Jurkat, Clone E6-1 (cell line): ENCODE measurements around the gene CENPB.

ENCODE experiments used
- DNase-seq: peaks from one replicate; pipeline ENCODE4 v3.0.0-alpha.2; 2011; ENCODE audit warnings: low read depth, low spot score
- H3K4me3 ChIP-seq: 2 replicates; pipeline ENCODE4 v1.5.1; 2011; ENCODE audit warnings: mild to moderate bottlenecking, low read length, control low read depth, moderate library complexity

The CENPB gene

DNA sequence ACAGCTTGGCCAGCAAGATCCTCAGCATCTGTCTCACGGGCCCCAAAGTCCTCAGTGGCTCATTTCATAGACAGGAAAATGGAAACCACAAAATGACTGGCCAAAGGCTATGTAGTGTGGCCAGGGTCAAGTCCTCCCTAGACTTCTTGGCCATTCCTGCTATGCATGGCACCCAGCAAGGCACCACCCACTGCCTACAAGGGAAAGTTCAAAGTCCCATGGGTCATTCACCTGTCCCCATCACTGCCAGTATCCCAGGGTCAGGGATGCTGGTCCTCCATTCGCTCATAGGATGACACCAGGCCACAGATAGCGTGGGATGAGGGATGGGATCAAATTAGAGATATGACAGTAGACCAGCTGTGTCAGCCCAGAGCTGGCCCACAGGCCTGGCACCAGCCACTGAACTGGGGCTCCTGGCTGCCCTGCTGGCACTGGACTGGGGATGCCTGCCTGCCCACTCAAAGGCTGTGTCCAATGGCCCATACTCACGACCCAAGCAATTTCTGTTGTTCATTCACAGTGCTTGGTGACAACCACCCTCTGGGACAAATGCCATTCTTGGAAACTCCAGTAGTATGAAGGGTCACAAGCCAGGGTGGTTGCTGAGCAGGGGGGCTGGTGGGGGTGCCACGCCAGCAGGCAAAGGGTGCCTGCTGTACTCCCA lies 30.6 kb downstream of the CENPB start:
- DNase-seq = no peak

DNA sequence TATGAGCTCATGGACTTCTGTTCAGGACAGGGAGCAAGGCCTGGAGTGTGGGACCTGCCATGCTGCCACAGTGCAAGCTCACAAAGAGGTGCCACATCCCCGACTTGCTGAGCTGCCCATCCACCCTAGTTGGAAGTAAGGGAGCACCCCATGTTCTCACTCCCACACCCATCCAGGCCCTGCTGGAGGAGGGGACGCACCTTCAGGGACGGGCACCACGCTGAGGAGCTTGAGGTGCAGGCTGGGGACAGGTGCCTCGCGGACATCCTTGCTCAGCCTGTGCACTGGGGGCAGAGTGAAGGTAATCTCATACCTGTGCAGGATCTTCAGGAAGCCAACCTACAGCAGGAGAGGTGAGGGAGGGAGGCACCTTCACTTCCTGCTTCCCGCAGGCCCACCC lies 31.3 kb downstream of the CENPB start:
- DNase-seq = no peak
- no peak overlapping the region for H3K4me3 ChIP-seq

More for the DNA sequence above, 30.6 kb downstream of the CENPB start:
- H3K4me3 ChIP-seq = no peak overlapping the region

DNA sequence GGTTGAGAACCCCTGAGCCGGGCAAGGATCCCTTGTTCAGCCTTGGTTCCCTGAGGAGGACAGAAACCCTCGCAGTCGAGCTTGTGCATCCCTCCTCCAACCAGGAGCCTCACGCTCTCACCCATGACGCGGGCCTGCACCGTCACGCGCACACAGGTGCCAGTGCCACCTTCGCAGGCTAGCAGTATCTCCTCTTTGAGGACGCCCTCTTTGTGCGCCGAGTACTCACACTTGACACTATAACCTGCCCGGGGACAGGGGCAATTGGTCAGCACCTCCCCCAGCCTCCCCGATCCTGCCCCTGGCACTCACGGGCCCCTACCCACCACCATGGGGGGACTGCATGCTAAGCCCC lies 32.3 kb downstream of the CENPB start:
- no peak overlapping the region for H3K4me3 ChIP-seq
- no peak for DNase-seq

DNA sequence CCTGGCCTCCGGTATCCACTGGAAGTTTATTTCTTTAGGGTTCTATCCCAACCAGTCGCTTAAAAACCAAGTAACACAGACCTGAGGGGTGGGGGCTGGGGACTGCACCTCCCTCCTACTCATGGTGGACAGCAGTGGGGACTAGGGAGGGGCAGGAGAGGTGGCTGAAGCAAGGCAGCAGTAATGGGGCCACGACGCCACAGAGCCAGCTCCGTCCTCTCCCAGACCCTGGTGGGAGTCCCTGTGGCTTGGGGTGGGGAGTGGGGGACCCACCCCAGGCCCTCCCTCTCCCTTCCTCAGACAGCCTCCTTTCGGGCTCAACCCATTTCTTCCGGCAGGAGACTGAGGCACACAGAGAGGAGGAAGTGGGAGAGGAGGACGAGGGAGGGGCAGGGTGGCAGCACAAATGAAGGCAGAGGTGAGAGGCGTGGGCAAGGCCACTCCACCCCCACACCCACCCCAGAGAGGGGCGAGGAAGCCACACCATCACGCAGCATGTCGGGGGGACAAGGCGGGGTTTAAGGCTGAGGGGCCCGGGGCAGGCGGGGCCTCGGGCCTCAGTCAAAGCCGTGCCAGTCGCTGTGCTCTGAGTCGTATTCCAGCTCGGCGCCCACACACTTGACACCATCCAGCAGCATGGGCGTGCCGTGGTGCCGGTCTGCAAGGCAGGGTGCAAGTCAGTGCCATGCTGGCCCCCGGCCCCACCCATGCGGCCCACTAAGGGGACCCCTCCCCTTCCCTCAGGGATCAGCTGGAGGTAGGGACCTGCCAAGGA lies 32.9 kb downstream of the CENPB start:
- no peak overlapping the region for H3K4me3 ChIP-seq
- no peak for DNase-seq

DNA sequence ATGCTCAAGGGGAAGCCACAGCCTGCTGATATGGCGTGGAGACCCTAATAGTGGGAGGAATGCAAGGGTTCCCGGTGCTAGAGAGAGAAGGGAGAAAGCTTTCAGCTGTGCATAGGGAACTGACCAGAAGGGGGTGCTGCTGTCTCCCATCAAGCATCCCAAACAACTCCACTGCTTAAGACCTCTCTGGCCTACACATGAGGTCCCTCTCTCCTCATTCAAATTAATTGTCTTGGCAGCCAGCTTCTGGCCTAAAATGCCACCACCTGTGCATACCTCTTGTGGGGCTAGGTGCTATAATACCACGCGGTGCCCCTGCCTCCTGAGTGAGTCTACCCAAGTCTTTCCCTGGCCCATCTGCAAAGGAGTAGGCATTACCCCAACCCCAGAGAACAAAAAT lies 33.4 kb downstream of the CENPB start:
- H3K4me3 ChIP-seq = no peak overlapping the region
- peak; percentile 42 for DNase-seq

DNA sequence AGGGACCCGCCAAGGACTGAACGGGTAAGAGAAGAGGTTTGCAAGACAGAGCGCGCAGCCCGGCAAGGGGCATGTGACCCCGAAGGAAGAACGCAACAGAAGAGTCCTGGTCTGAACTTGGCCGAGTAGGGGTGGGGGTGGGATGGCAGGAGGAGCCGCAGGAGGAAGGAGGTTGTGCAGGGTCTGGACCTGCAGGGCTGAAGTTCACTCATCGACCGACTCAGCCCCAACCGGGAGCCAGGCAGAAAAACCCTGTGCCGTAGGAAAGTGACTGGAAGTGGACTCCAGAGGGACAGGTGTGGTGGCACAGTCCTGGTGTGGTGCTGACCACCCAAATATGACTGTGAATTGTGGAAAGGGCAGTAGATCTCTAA lies 34.2 kb downstream of the CENPB start:
- no peak overlapping the region for H3K4me3 ChIP-seq
- no peak for DNase-seq

DNA sequence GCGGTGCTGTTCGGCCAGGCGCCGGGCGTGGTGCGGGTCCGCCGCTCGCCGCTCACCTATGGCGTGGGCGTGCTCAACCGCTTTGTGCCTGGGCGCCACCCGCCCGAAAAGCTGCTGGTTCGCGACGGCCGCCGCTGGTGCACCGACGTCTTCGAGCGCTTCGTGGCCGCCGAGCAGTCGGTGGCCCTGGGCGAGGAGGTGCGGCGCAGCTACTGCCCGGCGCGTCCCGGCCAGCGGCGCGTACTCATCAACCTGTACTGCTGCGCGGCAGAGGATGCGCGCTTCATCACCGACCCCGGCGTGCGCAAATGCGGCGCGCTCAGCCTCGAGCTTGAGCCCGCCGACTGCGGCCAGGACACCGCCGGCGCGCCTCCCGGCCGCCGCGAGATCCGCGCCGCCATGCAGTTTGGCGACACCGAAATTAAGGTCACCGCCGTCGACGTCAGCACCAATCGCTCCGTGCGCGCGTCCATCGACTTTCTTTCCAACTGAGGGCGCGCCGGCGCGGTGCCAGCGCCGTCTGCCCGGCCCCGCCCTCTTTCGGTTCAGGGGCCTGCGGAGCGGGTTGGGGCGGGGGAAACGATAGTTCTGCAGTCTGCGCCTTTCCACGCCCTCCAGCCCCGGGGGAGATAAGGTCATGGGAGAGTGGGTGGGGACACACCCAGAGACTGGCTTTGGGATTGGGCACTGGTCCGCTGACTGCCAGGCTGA lies 34.7 kb downstream of the CENPB start:
- H3K4me3 ChIP-seq = no peak overlapping the region
- DNase-seq = no peak

DNA sequence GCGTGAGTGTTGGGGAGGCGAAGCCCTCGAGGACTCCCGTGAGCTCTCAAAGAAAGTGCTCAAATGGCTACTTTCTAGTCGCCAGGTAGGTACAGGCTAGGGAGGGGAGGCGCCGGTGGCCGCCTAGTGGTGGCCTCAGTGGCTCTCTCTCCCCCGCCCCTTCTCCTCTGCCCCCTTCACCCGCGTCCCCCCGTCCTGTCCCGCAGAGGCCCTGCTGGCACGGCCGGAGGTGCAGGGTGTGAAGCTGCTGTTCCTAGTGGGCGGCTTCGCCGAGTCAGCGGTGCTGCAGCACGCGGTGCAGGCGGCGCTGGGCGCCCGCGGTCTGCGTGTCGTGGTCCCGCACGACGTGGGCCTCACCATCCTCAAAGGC lies 35.2 kb downstream of the CENPB start:
- no peak for DNase-seq
- H3K4me3 ChIP-seq = no peak overlapping the region

DNA sequence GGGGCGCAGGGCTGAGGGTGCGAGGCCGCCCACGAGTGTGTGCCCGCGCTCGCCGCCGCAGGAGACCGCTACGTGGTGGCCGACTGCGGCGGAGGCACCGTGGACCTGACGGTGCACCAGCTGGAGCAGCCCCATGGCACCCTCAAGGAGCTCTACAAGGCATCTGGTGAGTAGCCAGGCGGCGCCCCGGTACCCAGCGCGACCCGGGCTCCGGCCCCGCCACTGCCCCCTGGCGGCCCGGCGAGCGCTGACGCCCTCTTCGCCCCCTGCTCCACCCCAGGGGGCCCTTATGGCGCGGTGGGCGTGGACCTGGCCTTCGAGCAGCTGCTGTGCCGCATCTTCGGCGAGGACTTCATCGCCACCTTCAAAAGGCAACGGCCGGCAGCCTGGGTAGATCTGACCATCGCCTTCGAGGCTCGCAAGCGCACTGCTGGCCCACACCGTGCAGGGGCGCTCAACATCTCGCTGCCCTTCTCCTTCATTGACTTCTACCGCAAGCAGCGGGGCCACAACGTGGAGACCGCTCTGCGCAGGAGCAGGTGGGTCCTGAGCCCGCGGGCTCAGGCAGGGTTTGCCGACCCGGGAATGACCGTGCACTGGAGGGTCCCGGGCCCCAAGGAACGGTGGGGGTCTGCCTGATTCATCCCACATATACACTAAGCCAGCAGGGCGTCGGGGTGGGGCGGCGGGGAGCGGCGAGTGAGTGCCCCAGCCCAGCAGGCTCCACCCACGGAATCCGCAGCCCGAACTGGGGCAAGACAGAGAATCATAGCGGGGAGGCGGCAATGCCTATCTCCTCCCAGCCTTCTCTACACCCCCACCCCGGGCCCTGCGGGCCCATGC lies 36.6 kb downstream of the CENPB start:
- DNase-seq = no peak
- H3K4me3 ChIP-seq = no peak overlapping the region

DNA sequence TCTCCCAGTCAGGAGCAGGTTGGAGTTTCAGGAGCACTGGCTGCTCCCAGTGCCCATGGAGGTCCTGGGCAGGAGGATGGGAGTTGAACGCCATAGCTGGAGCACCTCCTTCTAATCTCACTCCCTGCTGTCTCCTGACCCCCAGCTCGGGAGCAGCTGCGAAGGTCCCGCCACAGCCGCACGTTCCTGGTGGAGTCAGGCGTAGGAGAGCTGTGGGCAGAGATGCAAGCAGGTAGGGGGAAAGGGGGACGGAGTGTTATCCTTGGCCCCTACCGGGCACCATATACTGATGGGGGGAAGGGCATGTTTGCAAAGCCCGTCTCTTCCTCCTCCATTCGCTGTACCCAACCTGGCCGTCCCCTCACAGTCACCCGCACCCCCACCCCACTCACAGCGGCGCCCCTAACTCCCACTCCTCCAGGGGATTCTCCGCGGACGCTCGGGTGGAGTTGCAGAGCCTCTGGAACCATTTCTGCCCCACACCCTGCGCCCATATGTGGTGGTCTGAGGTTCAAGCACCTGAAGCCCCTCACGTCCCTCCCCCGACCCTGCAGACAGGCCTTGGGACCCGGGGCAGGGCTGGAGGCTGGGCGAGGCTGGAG lies 37.4 kb downstream of the CENPB start:
- no peak overlapping the region for H3K4me3 ChIP-seq
- DNase-seq = no peak

DNA sequence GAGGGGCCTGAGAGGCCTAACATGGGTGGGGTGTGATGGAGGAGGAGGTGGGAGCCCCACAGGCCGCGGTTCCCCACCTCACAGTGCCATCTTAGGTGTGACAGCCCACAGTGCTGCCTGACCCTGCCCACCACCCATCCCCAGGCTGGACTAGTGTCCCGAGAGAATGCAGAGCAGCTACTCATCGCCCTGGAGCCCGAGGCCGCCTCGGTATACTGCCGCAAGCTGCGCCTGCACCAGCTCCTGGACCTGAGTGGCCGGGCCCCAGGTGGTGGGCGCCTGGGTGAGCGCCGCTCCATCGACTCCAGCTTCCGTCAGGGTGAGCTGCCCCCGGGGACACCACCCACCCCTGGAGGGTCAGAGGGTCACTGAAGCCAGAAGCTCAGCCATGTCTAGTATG lies 38.5 kb downstream of the CENPB start:
- H3K4me3 ChIP-seq = no peak overlapping the region
- DNase-seq = no peak

DNA sequence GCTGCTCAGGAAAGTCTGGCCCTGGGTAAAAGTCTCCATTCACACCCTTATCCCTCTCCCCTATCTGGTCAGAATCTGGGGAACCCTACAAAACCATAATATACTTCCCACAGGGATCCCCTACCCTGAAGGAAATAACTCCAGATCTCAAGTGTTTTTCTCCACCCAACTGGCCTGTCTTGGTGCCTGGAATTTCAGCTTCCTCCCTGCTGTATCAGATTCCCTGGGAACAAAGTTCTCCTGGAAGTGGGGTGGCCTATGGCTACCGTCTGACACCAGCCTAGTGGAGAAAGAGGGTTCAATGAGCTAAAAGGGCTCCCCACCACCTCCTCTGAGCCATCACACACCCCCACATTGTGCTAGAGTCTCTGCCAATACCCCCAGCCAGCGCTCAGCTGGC lies 39.1 kb downstream of the CENPB start:
- DNase-seq = no peak

DNA sequence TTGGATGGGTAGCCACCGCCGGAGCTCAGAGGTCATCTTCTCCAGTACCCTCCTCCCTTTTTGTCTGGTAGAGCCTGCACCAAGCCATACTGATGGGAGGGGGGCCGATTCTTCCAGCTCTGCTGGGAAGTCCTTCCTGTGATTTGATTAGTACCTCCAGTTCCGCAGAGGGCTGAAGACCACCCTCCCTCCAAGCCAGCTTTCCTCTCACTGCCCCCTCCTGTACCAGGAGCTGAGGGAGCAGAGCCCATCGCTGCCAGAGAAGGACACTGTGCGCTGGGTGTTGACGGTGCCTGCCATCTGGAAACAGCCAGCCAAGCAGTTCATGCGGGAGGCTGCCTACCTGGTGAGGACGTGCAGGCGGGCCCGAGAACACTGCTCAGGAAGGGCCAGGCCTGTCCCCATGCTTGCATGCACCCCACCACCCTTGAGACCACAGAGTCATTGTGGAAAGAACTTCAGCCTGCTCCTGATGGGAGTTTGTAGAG lies 40.8 kb downstream of the CENPB start:
- no peak for DNase-seq
- H3K4me3 ChIP-seq = no peak overlapping the region

More for the DNA sequence above, 39.1 kb downstream of the CENPB start:
- H3K4me3 ChIP-seq = no peak overlapping the region

DNA sequence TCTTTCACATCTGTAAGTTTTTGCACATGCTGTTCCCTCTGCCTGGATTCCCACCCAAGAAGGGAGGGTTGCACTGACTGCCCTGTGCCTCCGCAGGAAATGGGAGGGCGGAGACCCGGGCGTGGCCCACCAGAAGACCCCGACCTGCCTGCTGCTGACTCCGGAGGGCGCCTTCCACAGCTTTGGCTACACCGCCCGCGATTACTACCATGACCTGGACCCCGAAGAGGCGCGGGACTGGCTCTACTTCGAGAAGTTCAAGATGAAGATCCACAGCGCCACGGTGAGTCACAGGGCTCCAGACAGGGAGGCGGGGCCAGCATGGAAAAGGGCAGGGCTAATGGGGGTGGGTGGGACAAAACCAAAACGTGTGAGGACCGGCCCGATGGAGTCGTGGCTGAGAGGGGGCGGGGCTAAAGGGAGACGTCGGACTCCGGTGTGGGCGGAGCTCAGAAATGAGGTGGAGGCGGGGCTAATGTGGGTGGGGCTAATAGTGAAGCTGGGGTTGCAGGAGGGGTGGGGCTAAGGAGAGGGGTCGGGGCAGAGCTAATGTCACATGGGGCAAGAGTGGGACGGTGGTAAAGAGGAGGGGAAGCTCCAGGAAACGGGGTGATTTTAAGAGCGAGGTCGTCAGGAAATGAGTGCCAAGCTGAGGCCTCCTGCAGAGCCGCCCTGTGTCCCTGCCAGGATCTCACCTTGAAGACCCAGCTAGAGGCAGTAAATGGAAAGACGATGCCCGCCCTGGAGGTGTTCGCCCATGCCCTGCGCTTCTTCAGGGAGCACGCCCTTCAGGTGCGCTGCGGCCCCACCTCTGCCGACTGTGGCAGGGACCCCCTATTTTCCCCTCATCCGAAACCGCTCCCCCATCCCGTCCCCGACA lies 41.5 kb downstream of the CENPB start:
- peak overlapping the region; percentile 13 for H3K4me3 ChIP-seq
- DNase-seq = peak; percentile 60

DNA sequence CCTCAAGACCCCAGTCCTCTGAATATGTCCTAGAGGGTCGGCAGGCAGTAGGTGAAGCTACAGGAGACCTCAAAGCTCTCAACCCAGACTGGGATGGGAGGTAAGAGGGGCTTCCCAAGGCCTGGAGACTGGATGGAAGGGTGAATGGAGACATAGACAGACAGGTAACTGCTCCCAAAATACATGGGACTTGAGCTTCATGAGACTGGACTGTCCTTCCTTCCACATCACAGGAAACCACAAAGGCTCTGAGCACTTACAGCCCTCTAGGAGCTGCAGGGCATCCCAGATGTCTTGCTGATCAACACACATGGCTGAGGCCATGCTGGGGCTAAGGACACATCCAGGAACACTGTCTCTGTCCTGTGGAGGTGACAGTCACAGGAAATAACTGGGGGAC lies 42.5 kb downstream of the CENPB start:
- DNase-seq = no peak
- H3K4me3 ChIP-seq = no peak overlapping the region

DNA sequence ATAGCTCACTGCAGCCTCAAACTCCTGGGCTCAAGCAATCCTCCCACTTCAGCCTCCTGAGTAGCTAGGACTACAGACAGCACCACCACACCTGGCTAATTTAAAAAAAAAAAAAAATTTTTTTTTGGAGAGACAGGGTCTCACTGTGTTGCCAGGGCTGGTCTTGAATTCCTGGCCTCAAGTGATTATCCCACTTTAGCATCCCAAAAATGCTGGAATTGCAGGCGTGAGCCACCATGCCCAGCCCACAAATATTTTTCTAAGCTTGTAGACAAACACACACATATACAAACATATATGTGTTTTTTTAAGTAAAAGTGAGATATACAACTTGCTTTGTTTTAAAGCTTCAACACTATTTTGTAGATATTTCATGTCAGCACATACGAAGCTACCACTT lies 43.3 kb downstream of the CENPB start:
- H3K4me3 ChIP-seq = no peak overlapping the region
- no peak for DNase-seq

DNA sequence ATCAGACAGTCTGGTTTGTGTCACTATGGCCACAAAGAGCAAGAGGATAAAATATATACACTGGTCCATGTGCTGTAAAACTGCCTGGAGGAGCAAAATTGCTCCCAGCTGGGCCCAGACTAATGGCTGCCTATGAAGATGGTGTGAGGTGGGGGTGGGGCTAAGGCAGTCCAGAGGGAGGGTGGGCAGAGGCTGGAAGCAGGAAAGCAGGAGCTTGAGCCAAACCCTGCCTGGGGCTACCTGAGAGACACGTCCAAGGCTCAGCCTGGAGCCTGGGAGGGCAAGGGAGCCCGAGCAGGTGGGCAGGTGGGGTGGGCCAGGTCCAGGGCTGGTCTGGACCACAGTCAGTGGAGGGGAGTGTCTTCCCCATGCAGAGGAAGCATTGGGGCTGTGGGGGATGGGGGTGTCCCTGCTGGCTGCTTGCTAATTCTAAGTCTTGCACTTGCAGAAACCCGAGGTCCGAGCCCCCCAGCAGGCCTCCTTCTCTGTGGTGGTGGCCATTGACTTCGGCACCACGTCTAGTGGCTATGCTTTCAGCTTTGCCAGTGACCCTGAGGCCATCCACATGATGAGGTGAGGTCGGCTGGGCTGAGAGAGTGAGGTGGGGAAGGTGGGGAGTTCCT lies 44.6 kb downstream of the CENPB start:
- H3K4me3 ChIP-seq = no peak overlapping the region
- DNase-seq = no peak
